NCI-H524 (cell line): ENCODE measurements around the gene TAB2.
A peak's percentile ranks its signal among the peaks of the same experiment; 100 is the strongest.
"Not testable (repeated sequence)": the region's sequence is repeated elsewhere in the genome, so short reads cannot be mapped to it uniquely, and the experiment has no call there.

Source experiments
- DNase-seq, 2 experiments: peaks; one replicate each; lab custom pipeline; 2025; lab: John Stamatoyannopoulos, UW

Gene TAB2

DNA sequence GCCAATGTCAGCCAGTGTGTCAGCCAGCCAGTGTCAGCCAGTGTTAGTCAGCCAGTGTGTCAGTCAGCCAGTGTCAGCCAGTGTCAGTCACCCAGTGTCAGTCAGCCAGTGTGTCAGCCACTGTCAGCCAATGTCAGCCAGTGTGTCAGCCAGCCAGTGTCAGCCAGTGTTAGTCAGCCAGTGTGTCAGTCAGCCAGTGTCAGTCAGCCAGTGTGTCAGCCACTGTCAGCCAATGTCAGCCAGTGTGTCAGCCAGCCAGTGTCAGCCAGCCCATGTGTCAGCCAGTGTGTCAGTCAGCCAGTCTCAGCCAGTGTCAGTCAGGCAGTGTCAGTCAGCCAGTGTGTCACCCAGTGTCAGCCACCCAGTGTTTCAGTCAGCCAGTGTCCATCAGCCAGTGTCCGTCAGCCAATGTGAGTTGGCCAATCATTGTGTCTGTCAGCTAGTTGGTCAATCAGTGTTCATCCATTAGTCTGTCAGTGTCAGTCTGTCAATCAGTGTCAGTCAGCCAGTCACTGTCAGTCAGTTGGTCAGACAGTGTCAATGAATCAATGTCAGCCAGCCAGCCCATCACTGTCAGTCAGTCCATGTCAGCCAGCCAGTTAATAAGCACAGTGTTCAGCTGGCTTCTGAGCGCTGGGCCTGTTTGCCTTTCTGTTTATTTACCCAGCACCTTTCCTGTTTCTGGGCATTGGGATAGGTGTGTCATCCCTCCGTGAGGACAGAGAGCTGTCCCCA, 127.0 kb downstream of the TAB2 start:
- DNase-seq = not testable (repeated sequence)

DNA sequence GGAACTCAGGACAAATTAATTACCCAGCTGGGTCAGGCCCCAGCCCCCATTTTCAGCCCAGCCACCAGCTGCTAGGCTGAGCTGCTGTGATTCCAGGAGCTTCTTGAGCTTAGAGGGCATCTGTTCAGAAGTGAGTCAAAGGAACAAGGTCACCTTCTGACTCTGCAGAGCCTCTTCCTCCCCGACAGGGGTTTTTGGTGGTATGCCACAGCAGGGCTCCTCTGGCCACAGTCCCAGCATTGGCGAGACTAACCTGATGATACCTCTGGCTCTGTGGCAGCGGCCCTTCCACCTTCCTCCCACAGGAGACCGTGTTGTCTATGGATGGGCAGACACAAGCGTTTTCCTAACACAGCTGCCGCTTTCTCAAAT, 127.6 kb downstream of the TAB2 start:
- peak in 1 of 2 experiments; percentile 67 for DNase-seq

DNA sequence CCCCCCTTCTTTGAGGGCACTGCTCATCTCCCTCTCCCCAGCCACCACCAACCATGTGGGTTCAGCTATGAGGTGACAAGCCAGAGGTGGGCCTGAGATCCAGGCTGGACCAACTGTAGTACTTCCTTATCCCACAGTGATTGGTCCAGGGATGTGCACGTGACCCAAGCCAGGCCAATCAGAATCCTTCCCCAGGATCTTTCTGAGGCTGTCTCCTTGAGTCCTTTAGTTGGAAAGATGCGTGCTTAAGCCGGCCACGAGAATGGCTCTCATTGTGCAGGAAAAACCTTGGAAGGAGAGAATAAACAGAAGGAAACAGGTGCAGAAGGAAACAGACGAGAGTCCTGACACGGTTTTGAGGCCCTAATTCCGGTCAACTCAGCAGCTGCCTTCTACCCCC, 128.1 kb downstream of the TAB2 start:
- no peak for DNase-seq

DNA sequence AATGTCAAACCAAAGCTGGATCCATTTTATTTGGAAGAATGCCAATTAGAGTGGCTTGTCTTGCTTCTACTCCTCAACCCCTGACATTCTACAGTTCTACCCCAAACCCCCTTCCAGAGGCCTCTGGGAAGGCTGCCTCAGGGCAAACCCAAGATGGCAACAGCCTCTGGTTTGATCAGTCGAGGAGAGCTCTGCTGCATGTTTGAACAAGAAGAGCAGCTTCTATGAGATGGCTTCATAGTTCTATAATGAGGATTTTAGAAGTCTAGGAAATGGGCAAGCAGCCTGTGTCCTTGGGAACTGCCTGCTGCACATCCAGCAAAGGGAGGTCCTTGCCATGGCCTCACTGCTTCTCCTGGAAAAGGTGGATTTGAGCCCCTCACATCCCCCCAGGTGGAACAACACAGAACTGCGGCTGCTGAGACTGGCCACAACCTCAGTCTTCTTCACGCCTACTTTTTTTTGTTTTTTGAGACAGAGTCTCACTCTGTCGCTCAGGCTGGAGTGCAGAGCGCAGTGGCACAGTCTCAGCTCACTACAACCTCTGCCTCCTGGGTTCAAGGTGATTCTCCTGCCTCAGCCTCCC, 129.4 kb downstream of the TAB2 start:
- DNase-seq = no peak

DNA sequence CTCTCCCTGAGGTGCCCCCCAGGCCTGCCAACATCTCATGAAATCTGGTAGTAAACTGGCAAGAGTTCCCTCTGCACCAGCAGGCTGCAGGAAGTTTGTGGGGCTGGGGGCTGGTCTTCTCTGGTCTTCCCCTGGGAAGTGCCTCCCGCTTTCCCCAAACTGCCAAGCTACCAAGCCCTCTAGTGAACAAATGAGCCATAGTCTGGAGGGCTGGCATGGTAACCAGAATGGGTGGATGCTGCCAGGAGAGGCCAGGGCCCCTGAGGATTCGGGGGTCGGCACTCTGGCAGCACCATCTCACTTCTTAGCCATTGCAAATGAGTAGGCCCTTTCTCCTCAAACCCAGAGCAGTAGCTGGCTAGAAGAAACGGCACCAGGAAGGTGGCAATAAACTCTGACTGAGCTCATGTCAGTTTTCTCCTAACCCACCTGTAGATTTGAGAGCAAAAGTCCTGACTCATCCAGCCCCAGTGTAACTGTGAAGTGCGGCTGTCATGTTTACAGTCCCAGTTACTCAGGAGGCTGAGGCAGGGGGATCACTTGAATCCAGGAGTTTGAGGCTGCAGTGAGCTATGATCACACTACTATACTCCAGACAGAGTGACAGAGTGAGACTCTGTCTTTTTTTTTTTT, 131.4 kb downstream of the TAB2 start:
- no peak for DNase-seq

DNA sequence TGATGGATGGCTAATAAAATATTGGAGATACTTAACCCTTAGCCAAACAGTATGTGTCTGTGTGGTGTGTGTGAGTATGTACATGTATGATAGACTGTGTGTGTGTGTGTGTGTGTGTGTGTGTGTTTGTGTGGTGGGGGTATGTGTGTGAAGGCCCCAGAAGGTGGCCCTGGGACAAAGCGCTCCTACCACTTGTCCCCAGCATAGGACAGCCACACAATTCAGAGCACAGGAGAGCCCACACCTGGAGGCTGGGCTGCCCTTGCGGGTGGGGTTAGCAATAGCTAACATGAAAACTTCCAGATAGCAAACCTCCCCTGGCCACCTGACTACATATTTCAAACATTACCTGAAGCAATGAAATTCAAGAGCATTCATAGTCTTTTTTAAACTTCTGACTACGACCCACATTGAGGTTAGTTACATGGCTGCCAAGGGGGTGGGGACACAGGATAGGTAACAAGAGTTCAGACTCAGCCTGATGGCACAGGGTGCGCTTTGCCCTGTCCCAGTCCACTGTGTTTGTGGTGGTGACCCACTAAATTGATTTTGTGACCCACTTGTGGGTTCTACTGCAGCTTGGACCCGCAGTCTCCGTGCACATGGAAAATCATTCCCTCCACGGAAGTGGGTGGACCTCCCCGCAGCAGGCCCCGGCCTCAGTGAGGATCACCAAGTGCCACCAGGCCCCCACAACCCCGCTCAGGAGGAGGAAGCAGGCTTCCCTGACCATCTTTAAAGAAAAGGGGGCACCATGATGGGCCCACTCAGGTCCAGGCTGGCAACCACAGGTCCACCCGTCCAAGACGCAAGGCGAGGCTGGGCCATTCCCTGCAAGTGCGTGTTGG, 132.5 kb downstream of the TAB2 start:
- no peak for DNase-seq

DNA sequence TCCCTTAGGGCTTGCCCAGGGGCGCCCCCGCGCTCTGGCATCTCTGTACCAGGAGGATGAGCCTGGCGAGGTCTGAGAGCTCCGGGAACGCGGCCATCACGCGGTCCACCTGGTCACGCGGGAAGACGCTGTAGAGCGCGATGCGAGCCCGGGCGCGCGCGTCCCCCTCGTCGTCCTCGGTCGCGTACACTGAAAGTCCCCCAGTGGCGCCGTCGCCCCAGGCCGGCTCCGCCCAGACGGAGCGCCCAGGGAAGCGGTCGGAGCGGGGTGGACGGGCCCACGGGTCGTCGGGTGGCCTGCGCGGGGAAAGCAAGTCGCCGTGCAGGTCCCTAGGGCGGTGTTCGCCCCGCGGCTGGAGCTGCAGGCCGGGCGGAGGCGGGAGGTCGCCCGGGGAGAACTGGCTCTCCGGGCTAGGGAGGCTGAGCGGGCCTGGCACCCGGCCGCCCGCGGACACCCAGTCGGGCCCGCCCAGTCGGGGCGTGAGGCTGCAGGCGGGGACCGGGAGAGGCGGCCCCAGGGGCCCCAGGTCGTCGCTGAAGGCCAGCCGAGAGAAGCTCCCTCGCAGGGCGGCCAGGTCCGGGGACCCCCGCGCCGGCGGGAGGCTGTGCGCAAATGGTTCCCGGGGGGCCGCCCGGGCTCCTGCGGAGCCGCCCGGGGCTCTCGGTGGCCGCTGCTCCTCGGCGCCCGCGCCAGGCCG, 133.3 kb downstream of the TAB2 start:
- peak in 1 of 2 experiments; percentile 26 for DNase-seq

DNA sequence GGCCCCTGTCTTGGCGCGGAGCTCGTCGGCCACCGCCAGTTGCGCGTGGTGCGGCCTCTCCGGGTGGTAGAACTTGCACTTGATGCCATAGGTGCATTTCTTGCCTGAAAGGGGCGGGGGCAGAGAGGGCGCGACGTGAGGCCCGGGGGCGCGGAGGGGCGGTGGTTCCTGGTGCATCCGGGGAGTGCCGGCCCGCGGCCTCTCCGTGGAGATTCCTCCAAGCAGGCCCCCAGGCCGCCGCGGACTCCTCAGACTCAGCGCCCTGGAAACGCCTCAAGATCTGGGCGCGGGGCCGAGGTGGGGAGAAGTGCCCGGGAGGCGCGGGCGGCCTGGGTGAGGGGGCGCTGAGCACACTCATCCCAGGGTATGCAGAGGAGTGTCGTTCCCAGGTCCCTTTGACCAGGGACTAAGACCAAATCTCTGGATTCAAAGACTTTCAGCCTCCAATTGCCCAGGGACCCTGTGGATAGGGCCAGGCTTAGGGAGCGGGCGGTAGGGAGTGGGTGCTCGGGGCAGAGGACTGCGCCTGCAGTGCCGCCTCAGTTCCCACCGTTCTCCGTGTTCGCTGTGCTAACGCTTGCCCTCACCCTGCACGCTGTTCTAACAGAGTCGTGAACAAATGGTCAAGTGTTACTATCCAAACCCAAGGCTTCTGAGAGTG, 134.0 kb downstream of the TAB2 start:
- no peak for DNase-seq

DNA sequence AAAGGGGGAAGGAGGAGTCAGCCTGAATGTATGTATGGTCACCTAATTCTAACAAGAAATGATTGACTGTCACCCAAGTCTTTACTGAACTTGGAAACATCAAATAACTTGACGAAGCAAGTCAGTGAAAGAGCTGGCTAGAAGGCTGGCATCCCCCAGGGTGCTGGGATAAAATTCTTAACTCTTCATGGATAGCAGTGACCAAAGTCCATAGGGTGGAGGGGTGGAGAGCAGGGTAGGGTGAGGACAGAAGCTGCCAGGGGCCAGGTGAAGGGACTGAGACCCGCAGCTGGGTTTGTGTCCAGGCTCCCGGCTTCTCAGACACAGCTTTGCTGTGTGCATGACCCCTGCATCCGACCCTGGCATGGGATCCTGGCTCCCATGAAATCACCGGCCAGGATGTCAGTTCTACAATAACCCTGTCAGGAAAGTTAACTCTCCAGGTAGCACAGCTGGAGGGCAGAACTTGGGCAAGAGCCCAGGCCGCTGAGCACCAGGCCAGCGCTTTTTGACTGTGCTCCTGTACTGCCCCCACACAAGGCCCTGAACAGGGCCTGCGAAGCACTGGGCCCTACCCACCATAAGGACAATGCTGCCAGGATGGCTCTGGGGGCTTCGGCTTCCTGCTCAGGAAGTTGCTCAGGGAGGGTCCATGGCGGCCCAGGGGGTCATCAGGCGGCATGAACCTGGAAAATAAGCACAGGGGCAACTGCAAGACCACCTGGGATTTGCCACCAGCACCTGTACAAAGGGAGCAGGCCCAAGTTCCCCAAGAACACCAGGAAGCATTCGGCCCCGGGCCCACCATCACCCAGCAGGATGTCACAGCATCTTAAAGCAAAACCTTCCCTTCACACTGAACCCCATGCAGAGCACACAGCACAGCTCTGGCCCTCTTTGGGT, 134.8 kb downstream of the TAB2 start:
- DNase-seq = no peak

DNA sequence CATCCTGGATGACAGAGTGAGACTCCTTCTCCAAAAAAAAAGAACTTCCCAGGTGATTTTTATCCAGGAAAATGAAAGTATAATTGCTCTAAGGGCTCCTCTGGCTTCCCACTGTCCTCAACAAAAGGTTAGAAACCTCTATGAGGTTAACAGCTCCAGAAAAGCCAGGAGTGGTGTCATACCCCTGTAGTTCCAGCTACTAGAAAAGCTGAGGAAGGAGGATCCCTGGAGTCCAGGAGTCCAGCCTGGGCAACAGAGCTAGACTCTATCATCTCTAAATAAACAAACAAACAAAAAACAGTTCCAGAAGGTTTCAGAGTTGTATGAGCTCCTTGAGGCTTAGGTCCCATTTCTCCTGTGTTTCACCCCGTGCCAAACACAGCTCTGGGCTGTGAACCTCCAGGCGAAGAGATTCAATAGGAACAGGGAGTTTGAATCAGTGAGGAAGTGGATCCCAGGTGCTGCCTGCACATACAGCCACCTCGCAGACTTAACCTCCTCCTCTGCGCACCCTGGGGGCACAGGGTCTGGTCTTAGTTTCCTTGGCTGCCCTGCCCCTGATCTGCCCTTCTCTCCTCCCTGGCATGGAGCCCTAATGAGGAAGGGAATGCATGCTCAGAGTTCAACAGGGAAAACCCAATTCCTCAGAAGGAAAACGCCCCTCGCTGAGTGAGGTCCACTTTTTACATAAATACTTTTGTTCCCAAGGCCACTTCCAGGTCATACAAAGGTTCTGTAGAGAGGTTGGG, 136.3 kb downstream of the TAB2 start:
- no peak for DNase-seq

DNA sequence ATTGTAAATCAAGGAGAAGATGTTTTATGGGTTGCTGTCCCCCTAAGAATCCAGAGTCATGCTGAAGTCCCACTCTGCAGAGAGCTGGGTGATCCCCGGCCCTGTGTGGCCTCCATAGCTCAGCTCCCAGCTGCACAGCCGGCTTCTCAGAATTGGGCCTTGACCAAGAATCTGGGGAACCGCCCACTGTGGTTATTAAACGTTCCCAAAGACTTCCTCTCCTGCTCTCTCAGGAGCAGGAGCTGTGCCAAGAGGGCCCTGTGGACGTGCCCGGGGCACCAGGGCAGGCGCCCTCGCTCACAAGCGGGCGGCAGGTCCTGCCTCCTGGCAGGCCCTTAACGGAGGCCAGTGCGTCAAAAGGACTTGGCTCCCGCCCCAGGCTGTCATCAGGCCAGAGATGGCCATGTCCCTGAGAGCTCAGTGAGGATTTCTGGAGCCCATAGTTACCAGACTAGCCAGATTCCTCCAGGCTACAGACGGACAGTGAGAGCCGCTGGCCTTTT, 136.9 kb downstream of the TAB2 start:
- DNase-seq = no peak

DNA sequence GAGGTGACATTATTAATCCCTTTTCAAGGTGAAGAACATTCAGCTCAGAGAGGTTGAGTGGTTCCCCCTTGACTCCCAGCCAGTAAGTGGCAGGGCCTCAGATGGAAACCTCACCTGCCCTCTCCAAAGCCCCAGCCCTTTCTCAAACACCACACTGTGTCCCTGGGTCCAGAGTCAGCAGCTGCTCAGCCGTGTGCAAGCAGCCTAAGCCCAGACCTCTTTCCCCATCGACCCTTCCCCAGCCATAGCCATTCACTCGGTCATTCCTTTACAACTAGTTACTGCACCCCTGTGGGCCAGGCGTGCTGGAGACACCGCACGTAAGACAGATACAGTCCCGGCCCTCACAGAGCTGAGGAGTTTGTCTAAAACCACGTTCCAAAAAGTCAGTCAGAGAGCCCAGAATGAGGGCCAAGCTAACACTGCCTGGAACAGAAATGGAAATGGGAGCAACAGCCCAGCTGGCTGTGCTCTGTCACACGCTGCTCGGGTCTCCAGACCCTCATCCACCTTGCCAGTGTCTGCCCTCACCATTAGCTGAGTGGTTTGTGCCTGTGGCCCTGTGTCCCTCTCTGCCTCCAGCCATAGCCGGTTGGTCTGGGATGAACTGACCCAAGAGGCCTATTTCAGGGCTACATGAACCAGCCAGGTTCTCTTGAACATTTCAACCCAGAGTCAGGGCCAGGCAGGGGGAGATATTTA, 137.7 kb downstream of the TAB2 start:
- no peak for DNase-seq

DNA sequence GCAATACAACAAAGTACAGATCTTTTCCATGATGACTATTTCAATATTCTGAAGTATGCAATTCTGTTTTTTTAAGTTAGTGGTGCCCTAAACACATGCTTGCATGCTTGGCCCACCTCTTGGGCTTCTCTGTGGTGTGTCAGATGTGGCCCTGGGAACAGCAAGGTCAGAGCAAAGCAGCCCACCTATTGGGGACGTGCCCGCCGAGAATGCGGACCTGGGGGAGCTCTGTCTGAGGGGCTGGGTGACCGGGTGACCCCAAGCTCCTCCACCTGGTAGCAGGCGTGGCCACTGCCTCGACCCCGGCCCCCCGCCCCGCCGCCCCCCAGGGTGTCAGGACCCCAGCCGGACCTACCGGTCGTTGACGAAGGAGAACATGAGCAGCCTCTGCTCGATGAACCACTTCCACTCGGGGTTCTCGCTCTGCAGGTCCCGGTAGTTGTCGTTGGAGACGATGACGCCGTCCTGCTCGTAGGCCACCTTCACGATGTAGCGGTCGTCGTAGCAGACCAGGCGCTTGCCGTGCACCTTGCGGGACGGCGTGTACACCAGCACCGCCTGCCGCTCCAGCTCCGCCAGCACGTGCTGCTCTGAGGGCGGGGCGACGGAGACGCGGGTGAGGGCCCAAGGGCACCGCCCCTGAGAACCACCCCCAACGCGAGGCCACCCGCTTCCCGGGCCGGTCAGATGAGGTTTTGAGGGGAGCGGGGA, 139.0 kb downstream of the TAB2 start:
- no peak for DNase-seq

DNA sequence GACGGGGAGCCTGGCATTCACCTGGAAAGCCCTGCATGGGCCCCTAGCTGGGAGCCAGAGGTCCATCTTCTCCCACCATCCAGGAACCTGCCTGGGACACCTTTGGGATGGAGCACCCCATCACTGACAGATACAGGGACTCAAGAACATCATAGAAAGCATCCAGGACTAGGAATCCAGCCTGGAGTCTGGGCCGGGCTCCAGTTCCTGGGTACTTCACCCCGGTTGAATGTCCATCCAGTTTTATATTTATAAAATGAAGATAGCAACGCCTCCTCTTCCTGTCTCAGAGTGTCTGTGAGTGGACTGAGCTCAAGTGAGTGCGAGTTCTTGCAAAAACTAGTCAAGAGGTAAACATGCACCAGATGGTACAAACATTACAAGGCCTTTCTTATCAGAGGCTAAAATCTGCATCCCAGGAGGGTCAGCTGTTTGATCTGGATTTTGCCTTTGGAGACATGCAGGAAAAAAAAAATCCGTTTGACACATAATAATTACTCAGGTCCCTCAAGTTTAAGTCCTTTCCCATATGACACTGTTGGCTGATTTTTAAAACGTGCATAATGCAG, 139.9 kb downstream of the TAB2 start:
- DNase-seq = no peak

DNA sequence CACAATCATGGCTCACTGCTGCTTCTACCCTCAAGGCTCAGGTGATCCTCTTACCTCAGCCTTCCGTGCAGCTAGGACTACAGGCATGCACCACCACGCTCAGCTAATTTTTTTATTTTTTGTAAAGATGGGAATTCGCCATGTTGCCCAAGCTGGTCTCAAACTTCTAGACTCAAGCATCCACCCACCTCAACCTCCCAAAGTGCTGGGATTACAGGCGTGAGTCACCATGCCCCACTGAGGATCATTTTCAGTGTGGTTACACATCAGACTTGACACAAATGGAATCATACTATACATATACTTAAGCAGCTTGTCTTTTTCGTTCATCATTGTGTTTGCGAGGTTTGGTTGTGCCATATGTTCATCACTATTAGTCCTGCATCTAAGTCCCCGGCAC, 140.7 kb downstream of the TAB2 start:
- DNase-seq = peak; percentile 15 to 58

DNA sequence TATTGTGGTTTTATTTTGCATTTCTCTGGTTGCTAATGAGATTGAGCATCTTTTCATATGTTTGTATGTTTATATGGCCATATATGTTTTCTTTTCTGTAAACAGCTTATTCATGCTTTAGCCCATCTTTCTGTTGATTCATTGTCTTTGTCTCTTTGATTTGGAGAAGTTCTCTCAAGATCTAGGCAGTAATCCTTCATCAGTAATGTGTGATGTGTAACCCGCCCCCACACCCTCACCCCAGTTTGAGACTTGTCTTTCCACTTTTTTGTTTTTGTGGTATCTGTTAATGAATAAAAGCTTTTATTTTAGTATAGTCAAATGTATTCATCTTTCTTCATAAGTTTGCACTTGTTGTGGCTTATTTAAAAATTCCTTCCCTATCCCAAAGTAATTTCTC, 141.3 kb downstream of the TAB2 start:
- DNase-seq = no peak

DNA sequence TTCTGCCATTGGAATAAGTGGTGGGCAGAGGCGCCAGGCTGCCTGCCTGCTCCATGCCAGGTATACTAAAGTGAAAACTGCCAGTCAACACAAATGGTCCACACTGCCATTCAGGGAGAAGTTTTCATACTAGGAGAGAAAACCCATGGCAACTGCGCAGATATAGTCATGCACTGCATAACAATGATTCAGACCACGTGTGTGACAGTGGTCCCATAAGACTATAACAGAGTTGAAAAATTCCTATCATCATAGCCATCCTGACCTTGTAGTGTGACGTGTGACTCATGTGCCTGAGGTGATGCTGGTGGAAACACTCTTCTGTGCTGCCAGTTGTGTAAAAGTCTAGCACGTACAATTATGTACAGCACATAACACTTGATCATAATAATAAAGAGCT, 142.2 kb downstream of the TAB2 start:
- DNase-seq = no peak

DNA sequence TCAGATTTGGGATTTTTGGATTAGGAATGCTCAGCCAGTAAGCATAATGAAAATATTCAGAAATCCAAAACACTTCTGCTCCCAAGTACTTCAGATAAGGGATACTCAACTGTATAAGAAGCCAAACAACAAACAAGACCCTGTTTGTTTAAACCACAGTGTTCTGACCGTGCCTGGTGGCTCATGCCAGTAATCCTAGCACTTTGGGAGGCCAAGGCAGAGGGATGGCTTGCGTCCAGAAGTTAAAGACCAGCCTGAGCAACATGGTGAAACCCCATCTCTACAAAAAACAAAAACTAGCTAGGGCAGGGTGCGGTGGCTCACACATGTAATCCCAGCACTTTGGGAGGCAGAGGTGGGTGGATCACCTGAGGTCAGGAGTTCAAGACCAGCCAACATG, 142.7 kb downstream of the TAB2 start:
- not testable (repeated sequence) for DNase-seq
